Fibroblast of mammary gland (primary cell): ENCODE results near the gene ZNF439.
"Not testable (repeated sequence)": the region's sequence is repeated elsewhere in the genome, so short reads cannot be mapped to it uniquely, and the experiment has no call there.

Experiments
- DNase-seq: peaks from one replicate; pipeline ENCODE4 v3.0.0-alpha.2; 2010; ENCODE audit warnings: low read depth
- H3K4me3 ChIP-seq: 2 replicates; pipeline ENCODE4 v1.5.1; 2011; ENCODE audit warnings: low read depth, mild to moderate bottlenecking, low read length, moderate library complexity; ENCODE audit not compliant: control insufficient read depth
- TF ChIP-seq, protein P1 (sequence below): conservative IDR thresholded peaks from 2 replicates; pipeline ENCODE4 v1.5.1; 2011; ENCODE audit warnings: low read depth, low read length, inconsistent platforms; ENCODE audit not compliant: control insufficient read depth, insufficient read depth

ZNF439 gene

GRCh38 chr19:11821474-11822109 is 26.9 kb upstream of the ZNF439 start:
- TF ChIP-seq, protein P1, sequence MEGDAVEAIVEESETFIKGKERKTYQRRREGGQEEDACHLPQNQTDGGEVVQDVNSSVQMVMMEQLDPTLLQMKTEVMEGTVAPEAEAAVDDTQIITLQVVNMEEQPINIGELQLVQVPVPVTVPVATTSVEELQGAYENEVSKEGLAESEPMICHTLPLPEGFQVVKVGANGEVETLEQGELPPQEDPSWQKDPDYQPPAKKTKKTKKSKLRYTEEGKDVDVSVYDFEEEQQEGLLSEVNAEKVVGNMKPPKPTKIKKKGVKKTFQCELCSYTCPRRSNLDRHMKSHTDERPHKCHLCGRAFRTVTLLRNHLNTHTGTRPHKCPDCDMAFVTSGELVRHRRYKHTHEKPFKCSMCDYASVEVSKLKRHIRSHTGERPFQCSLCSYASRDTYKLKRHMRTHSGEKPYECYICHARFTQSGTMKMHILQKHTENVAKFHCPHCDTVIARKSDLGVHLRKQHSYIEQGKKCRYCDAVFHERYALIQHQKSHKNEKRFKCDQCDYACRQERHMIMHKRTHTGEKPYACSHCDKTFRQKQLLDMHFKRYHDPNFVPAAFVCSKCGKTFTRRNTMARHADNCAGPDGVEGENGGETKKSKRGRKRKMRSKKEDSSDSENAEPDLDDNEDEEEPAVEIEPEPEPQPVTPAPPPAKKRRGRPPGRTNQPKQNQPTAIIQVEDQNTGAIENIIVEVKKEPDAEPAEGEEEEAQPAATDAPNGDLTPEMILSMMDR, result no peak
- no peak overlapping the region for H3K4me3 ChIP-seq
- peak; percentile 80 for DNase-seq

GRCh38 chr19:11828957-11829876 is 19.3 kb upstream of the ZNF439 start:
- DNase-seq, H3K4me3 ChIP-seq: not testable (repeated sequence)

DNA sequence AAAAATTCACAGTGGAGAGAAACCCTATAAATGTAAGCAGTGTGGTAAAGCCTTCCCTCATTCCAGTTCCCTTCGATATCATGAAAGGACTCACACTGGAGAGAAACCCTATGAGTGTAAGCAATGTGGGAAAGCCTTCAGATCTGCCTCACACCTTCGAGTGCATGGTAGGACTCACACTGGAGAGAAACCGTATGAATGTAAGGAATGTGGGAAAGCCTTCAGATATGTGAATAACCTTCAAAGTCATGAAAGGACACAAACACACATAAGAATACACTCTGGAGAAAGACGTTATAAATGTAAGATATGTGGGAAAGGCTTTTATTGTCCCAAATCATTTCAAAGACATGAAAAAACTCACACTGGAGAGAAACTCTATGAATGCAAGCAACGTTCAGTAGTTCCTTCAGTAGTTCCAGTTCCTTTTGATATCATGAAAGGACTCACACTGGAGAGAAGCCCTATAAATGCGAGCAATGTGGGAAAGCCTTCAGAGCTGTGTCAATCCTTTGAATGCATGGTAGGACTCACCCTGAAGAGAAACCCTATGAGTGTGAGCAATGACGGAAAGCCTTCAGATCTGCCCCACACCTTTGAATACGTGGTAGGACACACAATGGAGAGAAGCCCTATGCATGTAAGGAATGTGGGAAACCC is 16.1 kb upstream of the ZNF439 start:
- TF ChIP-seq, protein P1, result no peak
- no peak overlapping the region for H3K4me3 ChIP-seq
- DNase-seq, result no peak

DNA sequence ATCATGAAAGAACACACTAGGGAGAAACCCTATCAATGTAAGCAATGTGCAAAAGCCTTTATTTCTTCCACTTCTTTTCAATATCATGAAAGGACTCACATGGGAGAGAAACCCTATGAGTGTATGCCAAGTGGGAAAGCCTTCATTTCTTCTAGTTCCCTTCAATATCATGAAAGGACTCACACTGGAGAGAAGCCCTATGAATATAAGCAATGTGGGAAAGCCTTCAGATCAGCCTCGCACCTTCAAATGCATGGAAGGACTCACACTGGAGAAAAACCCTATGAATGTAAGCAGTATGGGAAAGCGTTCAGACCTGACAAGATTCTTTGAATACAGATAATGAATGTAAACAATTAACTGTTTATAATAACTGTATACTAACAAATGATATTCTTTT is 15.0 kb upstream of the ZNF439 start:
- H3K4me3 ChIP-seq, result no peak overlapping the region
- TF ChIP-seq, protein P1, result no peak
- DNase-seq, result no peak

- DNase-seq, H3K4me3 ChIP-seq: not testable (repeated sequence)
These were observed 12.9 kb upstream of the ZNF439 start for GRCh38 chr19:11835626-11836066.

- DNase-seq, result no peak
- no peak overlapping the region for H3K4me3 ChIP-seq
- TF ChIP-seq, protein P1, result no peak
These were observed 4.8 kb upstream of the ZNF439 start for GRCh38 chr19:11843722-11844121.

DNA sequence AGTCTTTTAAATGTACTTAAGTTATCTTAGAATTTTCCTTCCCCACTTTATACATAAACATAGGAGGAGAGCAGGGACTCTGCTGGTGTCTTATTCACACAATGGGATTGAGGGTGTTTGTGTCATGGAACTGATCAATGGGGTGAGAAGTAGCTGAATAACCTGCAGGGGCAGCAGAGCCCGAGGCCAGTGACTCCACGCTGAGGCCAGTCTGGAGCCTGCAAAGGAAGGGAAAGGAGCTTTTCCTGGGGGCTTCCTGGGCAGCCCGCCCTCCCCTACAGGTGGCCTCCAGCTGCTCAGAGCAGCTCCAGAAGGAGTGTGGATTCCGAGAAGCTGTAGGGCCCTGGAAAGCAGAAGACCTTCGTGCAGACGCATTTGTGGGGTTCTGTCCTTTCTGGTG is 911 bp upstream of the ZNF439 start:
- not testable (repeated sequence) for H3K4me3 ChIP-seq, DNase-seq

DNA sequence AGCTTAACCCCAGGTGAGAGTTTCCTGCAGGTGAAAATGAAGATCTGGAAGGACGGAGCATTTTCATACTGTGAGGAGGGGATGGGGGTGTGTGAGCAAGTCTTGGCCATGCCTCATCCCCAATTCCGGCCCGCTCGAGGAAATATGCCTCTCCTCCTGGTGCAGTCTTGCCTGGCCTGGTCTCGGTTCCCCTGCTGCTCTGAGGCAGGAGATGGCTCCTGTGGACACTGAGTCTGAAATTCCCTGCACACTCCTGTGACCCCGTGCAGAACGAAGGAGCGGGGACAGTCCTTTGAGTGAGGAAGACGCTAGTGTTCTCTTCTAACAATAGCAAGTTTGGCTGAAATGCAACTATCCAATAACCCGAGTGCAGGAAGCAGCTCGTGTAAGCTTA is 329 bp upstream of the ZNF439 start:
- no peak for DNase-seq
- TF ChIP-seq, protein P1, result no peak
- H3K4me3 ChIP-seq, result peak overlapping the region; percentile 46

- H3K4me3 ChIP-seq, DNase-seq: not testable (repeated sequence)
These were observed 1.8 kb downstream of the ZNF439 start for GRCh38 chr19:11850289-11850688.
